ENCODE data around the gene TP73.

The TP73 gene

GRCh38 chr1:3651930-3652547, at the start of gene TP73:
TSS of gene TP73 (plus strand) at chr1:3652516. CDS start at chr1:3682366, 29,850 bp downstream.
- TF ChIP-seq ZC3H10 (CRISPR knock-in tag; IDR thresholded peaks at IDR 0.05), result no peak
- TF ChIP-seq PATZ1 (CRISPR knock-in tag; IDR thresholded peaks at IDR 0.05; ENCODE audit: borderline replicate concordance), result no peak
- TF ChIP-seq ZNF565 (CRISPR knock-in tag; conservative IDR thresholded peaks at IDR 0.05; ENCODE audit: low read depth), result no peak
- no peak for TF ChIP-seq OSR1 (CRISPR knock-in tag; IDR thresholded peaks at IDR 0.05)
- TF ChIP-seq ZNF8 (CRISPR knock-in tag; IDR thresholded peaks at IDR 0.05), result no peak
- TF ChIP-seq CSDC2 (CRISPR knock-in tag; IDR thresholded peaks at IDR 0.05), result no peak
- no peak for TF ChIP-seq POU6F1 (CRISPR knock-in tag; IDR thresholded peaks at IDR 0.05; ENCODE audit: borderline replicate concordance, low read depth)
- no peak for TF ChIP-seq SNAI2 (CRISPR knock-in tag; IDR thresholded peaks at IDR 0.05)
- no peak for TF ChIP-seq ZFP3 (CRISPR knock-in tag; IDR thresholded peaks at IDR 0.05)
- TF ChIP-seq ISL1 (CRISPR knock-in tag; IDR thresholded peaks at IDR 0.05), result no peak
- TF ChIP-seq GLIS3 (CRISPR knock-in tag; IDR thresholded peaks at IDR 0.05), result no peak
- TF ChIP-seq TSHZ2 (CRISPR knock-in tag; IDR thresholded peaks at IDR 0.05), result no peak
- peak; percentile 13 for ATAC-seq

DNA sequence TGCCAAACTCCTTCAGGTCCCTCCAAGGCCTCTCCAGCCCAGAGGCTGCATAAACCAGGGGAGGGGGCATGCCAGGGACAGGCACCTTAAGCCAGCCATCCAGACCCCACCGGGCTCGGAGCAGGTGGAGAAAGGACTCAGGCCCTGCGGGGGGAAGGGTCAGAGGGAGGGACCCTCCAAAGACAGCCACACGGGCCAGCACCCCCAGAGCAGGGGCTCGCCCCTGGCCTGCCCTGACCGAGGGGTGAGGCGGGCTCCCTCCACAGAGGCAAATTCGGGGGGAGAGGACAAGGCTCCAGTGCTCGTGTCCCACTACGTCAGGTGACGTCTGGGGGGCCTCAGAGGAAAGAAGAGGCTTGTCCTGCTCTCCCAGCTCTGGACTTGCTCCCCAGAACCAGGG, 49.2 kb upstream of the TP73 start:
- TF ChIP-seq ZNF70 (CRISPR knock-in tag; IDR thresholded peaks at IDR 0.05), result no peak
- no peak for TF ChIP-seq TSHZ2 (CRISPR knock-in tag; IDR thresholded peaks at IDR 0.05)
- no peak for TF ChIP-seq ZNF565 (CRISPR knock-in tag; conservative IDR thresholded peaks at IDR 0.05; ENCODE audit: low read depth)
- no peak for TF ChIP-seq ZFP3 (CRISPR knock-in tag; IDR thresholded peaks at IDR 0.05)
- TF ChIP-seq PATZ1 (CRISPR knock-in tag; IDR thresholded peaks at IDR 0.05; ENCODE audit: borderline replicate concordance), result no peak
- no peak for TF ChIP-seq GLIS3 (CRISPR knock-in tag; IDR thresholded peaks at IDR 0.05)
- no peak for TF ChIP-seq ESRRG (CRISPR knock-in tag; IDR thresholded peaks at IDR 0.05)
- TF ChIP-seq ARNTL (CRISPR knock-in tag; IDR thresholded peaks at IDR 0.05; ENCODE audit: borderline replicate concordance, low read depth), result no peak
- TF ChIP-seq ISL1 (CRISPR knock-in tag; IDR thresholded peaks at IDR 0.05), result no peak
- no peak for TF ChIP-seq POU6F1 (CRISPR knock-in tag; IDR thresholded peaks at IDR 0.05; ENCODE audit: borderline replicate concordance, low read depth)
- ATAC-seq, result no peak

Measured in SK-N-SH treated with all-trans-retinoic acid at 6 μM for 48 hours (cell line).